SJCRH30 (cell line): ENCODE data around the gene HTD2. TPM values are rescaled to one million over a fixed set of nuclear protein-coding genes. Genes with fewer than 3 reads are reported as not detected.
"Not testable (repeated sequence)": the region's sequence is repeated elsewhere in the genome, so short reads cannot be mapped to it uniquely, and the experiment has no call there.

Experiments
- DNase-seq, 2 experiments: peaks; one replicate each; pipeline ENCODE4 v3.0.0-alpha.2; 2015 to 2020
- H3K27ac ChIP-seq: fragments of 250-450 bp; sonication (Bioruptor Pico); 2 replicates; pipeline ENCODE4 v1.5.1; 2020; ENCODE audit warnings: mild to moderate bottlenecking, moderate library complexity
- H3K27me3 ChIP-seq: fragments of 250-450 bp; sonication (Bioruptor Pico); 2 replicates; pipeline ENCODE4 v1.5.1; 2020; ENCODE audit warnings: mild to moderate bottlenecking, moderate library complexity
- H3K36me3 ChIP-seq: fragments of 250-450 bp; sonication (Bioruptor Pico); 2 replicates; pipeline ENCODE4 v1.5.1; 2020; ENCODE audit warnings: mild to moderate bottlenecking, moderate library complexity
- H3K4me1 ChIP-seq: fragments of 250-450 bp; sonication (Bioruptor Pico); 2 replicates; pipeline ENCODE4 v1.5.1; 2020; ENCODE audit warnings: mild to moderate bottlenecking, moderate library complexity
- H3K4me3 ChIP-seq: fragments of 250-450 bp; sonication (Bioruptor Pico); 2 replicates; pipeline ENCODE4 v1.5.1; 2020; ENCODE audit warnings: mild to moderate bottlenecking, moderate library complexity
- H3K9me3 ChIP-seq: fragments of 250-450 bp; sonication (Bioruptor Pico); replicated peaks from 2 replicates; pipeline ENCODE4 v1.5.1; 2020; ENCODE audit warnings: mild to moderate bottlenecking, moderate library complexity
- total RNA-seq: library from RNA; depleted of rRNA; stranded (reverse); fragments of >200 nt; shearing (Covaris generic); gene quantifications from 2 replicates; pipeline ENCODE4 v1.2.3, GENCODE V29; 2014

HTD2 gene
- total RNA-seq, 1 experiment from 2014 or later: 8.8 TPM

DNA sequence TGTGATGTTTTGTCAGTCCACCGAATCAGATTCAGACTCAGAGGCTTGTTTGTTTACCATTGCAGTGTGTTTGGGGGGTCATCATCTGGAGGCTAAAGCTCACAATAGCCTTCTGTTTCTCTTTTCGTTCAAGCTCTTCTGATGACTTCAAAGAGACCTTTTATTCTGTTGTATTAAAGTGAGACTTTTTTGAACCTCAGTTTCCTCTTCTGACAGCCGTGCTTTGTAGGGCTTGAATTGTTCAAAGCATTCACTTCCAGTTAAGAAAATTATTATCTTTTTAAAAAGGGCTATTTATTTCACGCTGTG, 27.6 kb downstream of the HTD2 start:
- no peak overlapping the region for H3K27ac ChIP-seq
- no peaks in the 10 kb centered on the region for H3K36me3 ChIP-seq
- H3K4me1 ChIP-seq: no peaks in the 10 kb centered on the region
- no peaks in the 10 kb centered on the region for H3K27me3 ChIP-seq
- no peaks in the 10 kb centered on the region for H3K9me3 ChIP-seq
- H3K4me3 ChIP-seq: no peak overlapping the region; the same call in 1 of the 2 replicates
- DNase-seq: no peak

DNA sequence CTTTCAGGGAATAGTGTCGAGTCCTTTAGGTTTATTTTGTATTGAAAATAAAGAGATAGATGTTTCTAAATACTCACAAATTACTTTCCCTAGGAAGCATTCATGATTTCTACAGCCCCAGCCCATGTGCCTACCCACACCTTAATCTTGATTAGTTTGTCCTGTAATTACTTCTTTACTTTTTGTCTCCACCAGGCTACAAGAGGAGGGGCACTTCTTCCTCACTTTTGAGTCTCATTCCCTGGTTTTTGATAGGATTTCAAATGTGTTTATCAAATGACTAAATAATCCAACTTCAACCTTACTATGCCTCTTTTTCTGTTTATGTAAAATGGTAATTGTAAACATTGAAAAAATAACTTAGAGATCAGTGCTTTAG, 28.2 kb downstream of the HTD2 start:
- Histone ChIP-seq H3K4me3 (no peak overlapping the region), H3K27me3 (no peaks in the 10 kb centered on the region), H3K4me1 (no peaks in the 10 kb centered on the region), H3K27ac (no peak overlapping the region), H3K9me3 (no peaks in the 10 kb centered on the region), H3K36me3 (no peaks in the 10 kb centered on the region)
- no peak for DNase-seq

GRCh38 chr3:58335652-58335947, 29.3 kb downstream of the HTD2 start:
- Histone ChIP-seq H3K9me3 (no peaks in the 10 kb centered on the region), H3K27ac (no peak overlapping the region), H3K4me1 (no peaks in the 10 kb centered on the region), H3K36me3 (no peaks in the 10 kb centered on the region), H3K4me3 (no peak overlapping the region), H3K27me3 (no peaks in the 10 kb centered on the region)
- DNase-seq: no peak

DNA sequence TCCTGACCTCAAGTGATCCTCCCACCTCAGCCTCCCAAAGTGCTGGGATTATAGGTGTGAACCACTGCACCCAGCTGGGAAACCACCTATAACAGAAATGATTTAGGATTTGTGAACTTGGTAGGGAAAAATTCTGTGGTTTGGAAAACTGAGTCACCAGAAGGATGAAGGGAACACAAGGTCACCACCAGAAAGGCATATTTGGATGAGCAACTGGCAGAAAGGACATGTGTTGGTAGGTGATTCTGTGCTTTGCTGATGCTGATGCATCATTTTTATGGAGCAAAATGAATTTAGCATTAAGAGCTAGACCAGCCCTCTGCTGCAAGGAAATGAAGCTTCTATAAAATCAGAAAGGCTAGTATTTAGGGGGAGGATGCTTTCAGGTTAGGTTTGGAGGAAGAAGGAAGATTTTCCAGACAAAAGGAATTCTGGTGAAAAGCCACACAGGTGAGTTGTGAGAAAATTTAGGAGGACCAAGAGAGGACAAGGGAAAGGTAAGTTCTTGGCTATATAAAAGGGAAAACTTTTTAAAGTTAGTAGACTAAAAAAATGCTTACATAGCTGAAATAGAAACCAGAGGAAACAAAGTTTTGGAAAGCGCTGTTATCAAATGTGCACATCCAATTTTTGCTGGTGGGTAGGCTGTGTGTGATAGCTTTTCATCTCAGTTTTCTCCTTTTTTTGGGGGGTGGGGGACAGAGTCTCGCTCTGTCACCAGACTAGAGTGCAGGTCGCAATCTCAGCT, 30.0 kb downstream of the HTD2 start:
- Histone ChIP-seq H3K36me3 (no peaks in the 10 kb centered on the region), H3K4me3 (no peak overlapping the region), H3K9me3 (no peaks in the 10 kb centered on the region), H3K4me1 (no peaks in the 10 kb centered on the region), H3K27me3 (no peaks in the 10 kb centered on the region), H3K27ac (no peak overlapping the region)
- DNase-seq: no peak

GRCh38 chr3:58337190-58337589, 30.9 kb downstream of the HTD2 start:
- H3K36me3 ChIP-seq: no peaks in the 10 kb centered on the region

GRCh38 chr3:58339146-58339545, 32.8 kb downstream of the HTD2 start:
- not testable (repeated sequence) for H3K9me3 ChIP-seq, H3K4me3 ChIP-seq, H3K36me3 ChIP-seq, DNase-seq, H3K27ac ChIP-seq, H3K27me3 ChIP-seq, H3K4me1 ChIP-seq

More at GRCh38 chr3:58337190-58337589, 30.9 kb downstream of the HTD2 start:
- DNase-seq: no peak
- Histone ChIP-seq H3K27ac (no peak overlapping the region), H3K27me3 (no peaks in the 10 kb centered on the region), H3K4me1 (no peaks in the 10 kb centered on the region), H3K4me3 (no peak overlapping the region), H3K9me3 (no peaks in the 10 kb centered on the region)

- Histone ChIP-seq H3K4me1 (no peaks in the 10 kb centered on the region), H3K27me3 (no peaks in the 10 kb centered on the region), H3K36me3 (no peaks in the 10 kb centered on the region), H3K4me3 (no peak overlapping the region), H3K27ac (no peak overlapping the region), H3K9me3 (no peaks in the 10 kb centered on the region)
- no peak for DNase-seq
These were observed 34.4 kb downstream of the HTD2 start for GRCh38 chr3:58340594-58341244.

- Histone ChIP-seq H3K4me1 (no peaks in the 10 kb centered on the region), H3K27ac (no peak overlapping the region), H3K36me3 (no peaks in the 10 kb centered on the region), H3K9me3 (no peaks in the 10 kb centered on the region), H3K4me3 (no peak overlapping the region), H3K27me3 (no peaks in the 10 kb centered on the region)
- no peak for DNase-seq
These were observed 35.1 kb downstream of the HTD2 start for GRCh38 chr3:58341376-58341775.

- no peak overlapping the region for H3K4me3 ChIP-seq
- no peak for DNase-seq
- H3K36me3 ChIP-seq: no peaks in the 10 kb centered on the region
- H3K27ac ChIP-seq: no peak overlapping the region
- no peaks in the 10 kb centered on the region for H3K9me3 ChIP-seq
- no peaks in the 10 kb centered on the region for H3K4me1 ChIP-seq
- no peaks in the 10 kb centered on the region for H3K27me3 ChIP-seq
These were observed 36.4 kb downstream of the HTD2 start for GRCh38 chr3:58342676-58343075.

DNA sequence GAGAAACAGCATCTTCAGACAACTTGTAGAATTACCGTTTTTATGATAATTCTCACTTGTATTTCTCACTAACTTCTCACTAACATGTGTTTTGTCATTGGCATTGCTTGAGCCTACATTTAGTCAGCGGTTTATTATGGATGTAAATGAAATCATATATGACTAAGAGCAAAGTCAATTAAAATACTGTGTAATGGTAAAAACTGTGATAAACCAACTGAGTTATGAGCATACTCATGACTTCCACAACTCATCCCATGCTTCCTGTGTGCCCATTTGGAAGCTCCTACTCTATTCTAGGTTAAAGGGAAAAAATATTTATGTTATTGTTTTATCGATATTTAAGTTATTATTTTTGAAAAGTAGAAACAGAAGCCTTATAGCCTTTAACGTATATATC, 39.1 kb downstream of the HTD2 start:
- no peak overlapping the region for H3K4me3 ChIP-seq
- DNase-seq: no peak
- no peak overlapping the region for H3K27ac ChIP-seq
- H3K27me3 ChIP-seq: no peaks in the 10 kb centered on the region
- no peaks in the 10 kb centered on the region for H3K36me3 ChIP-seq
- no peaks in the 10 kb centered on the region for H3K9me3 ChIP-seq
- no peaks in the 10 kb centered on the region for H3K4me1 ChIP-seq

DNA sequence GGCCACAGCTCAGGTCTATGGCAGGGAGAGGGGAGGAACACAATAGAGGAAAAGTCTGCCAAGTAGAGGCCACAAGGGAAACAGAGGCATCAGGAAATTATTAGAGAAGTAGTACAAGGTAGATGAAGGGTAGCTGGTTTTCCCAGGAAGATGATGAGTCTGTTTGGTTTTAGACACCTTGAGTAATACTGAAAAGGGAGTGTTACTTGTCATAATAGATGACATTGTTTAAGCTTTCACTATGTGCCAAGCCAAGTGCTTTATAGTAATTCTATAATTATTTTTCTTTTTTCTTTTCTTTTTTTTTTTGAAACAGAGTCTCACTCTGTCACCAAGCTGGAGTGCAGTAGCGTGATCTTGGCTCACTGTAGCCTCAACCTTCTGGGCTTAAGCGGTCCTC, 40.0 kb downstream of the HTD2 start:
- Histone ChIP-seq H3K27ac (no peak overlapping the region), H3K4me3 (no peak overlapping the region), H3K9me3 (no peaks in the 10 kb centered on the region), H3K27me3 (no peaks in the 10 kb centered on the region), H3K36me3 (no peaks in the 10 kb centered on the region), H3K4me1 (no peaks in the 10 kb centered on the region)
- DNase-seq: no peak

GRCh38 chr3:58347984-58348383, 41.7 kb downstream of the HTD2 start:
- Histone ChIP-seq H3K36me3 (no peaks in the 10 kb centered on the region), H3K4me1 (no peaks in the 10 kb centered on the region), H3K4me3 (no peak overlapping the region), H3K27ac (no peak overlapping the region), H3K9me3 (no peaks in the 10 kb centered on the region), H3K27me3 (no peaks in the 10 kb centered on the region)
- DNase-seq: no peak

DNA sequence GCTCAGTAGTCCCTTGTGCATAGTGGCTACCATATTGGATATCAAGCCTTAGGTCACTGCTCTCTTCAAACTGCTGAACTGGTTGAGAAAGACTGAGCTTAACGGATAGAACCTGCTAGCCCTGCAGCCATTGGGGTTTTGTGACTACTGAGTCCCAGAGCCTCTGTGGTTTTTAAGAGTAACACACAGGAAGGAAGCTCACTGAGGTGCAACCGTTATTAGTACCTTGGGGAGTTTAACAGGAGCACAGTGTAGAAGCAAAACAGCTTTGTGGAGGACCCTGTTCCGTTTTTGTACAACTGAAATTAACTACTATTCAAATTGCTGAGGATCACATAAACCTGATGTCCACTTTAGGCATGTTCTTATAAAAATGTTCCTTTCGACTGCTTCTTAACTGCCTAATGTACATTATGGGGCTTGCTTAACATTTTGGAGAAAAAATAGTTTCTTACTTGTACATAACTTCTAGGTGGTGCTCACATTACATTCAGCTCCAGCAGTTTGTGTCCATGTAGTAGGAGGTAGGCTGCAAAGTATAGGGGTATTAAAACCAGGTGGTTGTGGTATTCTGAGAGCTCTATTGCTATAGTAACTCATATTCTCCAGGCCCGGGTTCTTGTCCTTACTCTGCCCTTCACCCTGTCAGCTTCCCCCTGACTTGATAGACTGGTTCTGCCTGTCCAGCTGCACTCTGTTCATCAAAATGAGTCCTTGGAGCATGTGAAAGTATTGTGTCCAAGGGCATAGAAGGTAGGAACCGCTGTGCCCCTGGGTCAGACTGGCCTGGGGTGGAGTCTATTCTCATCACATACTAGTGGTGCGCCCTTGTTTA, 43.7 kb downstream of the HTD2 start:
- H3K27me3 ChIP-seq: no peaks in the 10 kb centered on the region
- no peak for DNase-seq
- no peak overlapping the region for H3K4me3 ChIP-seq
- no peaks in the 10 kb centered on the region for H3K4me1 ChIP-seq
- H3K36me3 ChIP-seq: no peaks in the 10 kb centered on the region
- no peaks in the 10 kb centered on the region for H3K9me3 ChIP-seq
- H3K27ac ChIP-seq: no peak overlapping the region

GRCh38 chr3:58350627-58351013, 44.3 kb downstream of the HTD2 start:
- DNase-seq: no peak
- no peaks in the 10 kb centered on the region for H3K36me3 ChIP-seq
- H3K27ac ChIP-seq: no peak overlapping the region
- H3K4me1 ChIP-seq: no peaks in the 10 kb centered on the region
- H3K27me3 ChIP-seq: no peaks in the 10 kb centered on the region
- no peaks in the 10 kb centered on the region for H3K9me3 ChIP-seq
- no peak overlapping the region for H3K4me3 ChIP-seq

DNA sequence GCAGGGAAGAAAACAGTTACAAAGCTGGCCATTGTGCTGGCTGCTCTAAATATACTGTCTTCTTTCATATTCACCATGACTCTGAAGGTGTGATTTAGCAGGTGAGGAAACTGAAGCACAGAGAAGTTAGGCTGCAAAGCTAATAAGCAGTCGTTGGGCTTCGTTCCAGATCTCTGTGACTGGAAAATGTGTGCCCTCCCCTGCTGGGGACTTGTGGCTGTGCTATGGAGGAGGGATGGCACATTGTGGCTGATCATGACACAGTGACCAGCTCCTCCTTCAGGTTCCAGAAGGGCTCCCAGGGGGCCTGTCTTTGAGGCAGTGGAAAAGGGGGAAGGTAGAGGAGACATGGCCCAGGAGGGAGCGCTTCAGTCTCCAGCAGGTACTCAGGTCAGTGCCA, 45.6 kb downstream of the HTD2 start:
- H3K36me3 ChIP-seq: no peaks in the 10 kb centered on the region
- no peaks in the 10 kb centered on the region for H3K9me3 ChIP-seq
- H3K4me3 ChIP-seq: no peak overlapping the region

More for the DNA sequence above, 45.6 kb downstream of the HTD2 start:
- DNase-seq: no peak
- Histone ChIP-seq H3K4me1 (no peaks in the 10 kb centered on the region), H3K27me3 (no peaks in the 10 kb centered on the region), H3K27ac (no peak overlapping the region)
